GM19324 (cell line): Measurements from ENCODE around the gene CCDC167.
"Not testable (repeated sequence)": the region's sequence is repeated elsewhere in the genome, so short reads cannot be mapped to it uniquely, and the experiment has no call there.

Experiments
- ATAC-seq: cut with Tn5 transposase; IDR thresholded peaks from one replicate; pipeline ENCODE4 v1.9.1; 2021; ENCODE audit warnings: mild to moderate bottlenecking, moderate library complexity; ENCODE audit not compliant: unreplicated experiment, low FRiP score

CCDC167 gene

DNA sequence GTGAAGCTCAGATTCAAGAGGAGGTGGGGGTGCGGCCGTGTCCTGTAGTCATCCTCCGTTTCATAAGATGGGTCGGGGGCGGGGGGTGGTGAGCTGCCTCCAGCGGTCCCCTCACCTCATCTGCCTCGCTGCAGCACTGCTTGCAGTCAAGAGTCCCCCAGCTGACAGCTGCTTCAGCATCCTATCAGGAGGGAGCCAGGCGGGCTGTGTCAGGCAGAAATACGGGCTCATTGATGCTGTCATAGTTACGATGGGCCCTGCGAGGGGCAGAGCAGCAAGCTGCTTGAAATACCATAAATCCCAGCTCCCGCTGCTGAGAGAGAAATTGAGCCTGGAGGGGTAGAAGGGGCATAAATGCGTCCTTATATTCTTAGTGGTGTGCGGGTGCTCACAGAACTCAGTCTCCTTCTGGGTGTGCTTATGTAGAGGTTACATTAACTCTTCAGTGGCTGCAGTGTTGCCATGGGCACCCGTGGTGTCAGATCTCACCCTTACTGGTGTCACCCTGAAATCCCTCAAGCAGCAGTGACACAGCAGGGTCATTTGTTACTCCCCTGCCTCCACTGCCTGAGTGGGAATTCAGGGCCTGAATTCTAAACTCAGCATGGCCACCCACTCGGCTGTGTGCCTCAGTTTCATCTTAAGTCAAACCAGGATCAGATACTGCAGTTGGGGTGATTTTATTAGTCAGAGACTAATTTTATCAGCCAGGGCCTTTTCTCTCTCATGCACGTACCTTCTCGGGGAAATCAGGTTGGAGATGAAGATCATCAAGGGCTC, 21.8 kb downstream of the CCDC167 start:
- ATAC-seq, result no peak

DNA sequence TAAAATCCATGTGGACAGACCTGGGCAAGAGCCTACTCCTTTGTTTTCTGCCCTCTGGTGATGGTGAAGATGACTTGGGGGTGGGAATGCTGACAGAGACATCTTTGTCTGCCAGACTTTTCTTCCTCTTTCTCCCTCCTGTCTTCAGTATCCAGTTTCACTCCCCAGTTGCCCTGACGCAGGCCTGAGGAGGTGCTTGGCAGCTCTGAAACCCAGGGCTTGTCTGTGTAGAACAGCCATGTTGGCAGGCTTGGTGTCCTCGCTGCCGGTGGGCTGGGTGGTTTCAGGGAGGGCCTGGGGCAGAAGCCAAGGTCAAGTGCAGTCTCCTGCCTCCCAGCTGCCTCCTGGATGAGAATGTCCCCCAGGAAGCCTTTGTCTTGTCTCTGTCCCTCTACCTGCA, 22.5 kb downstream of the CCDC167 start:
- no peak for ATAC-seq

DNA sequence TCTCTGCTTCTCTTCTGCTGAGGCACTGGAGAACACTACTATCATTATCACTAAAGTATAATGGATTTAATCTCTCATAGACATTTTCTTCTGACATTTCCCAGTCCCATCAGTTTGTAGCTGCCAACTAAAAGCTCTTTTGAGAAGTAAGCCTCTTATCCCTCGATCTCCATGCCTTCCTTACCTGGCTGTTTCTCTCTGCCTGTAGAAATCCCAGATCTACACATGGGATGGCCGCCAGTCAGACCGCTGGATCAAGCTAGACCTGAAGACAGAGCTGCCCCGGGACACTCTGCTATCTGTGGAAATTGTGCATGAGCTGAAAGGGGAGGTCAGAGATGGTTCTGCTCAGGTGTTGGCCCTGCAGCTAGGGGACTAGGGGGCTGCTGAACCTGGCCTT, 25.4 kb downstream of the CCDC167 start:
- no peak for ATAC-seq

DNA sequence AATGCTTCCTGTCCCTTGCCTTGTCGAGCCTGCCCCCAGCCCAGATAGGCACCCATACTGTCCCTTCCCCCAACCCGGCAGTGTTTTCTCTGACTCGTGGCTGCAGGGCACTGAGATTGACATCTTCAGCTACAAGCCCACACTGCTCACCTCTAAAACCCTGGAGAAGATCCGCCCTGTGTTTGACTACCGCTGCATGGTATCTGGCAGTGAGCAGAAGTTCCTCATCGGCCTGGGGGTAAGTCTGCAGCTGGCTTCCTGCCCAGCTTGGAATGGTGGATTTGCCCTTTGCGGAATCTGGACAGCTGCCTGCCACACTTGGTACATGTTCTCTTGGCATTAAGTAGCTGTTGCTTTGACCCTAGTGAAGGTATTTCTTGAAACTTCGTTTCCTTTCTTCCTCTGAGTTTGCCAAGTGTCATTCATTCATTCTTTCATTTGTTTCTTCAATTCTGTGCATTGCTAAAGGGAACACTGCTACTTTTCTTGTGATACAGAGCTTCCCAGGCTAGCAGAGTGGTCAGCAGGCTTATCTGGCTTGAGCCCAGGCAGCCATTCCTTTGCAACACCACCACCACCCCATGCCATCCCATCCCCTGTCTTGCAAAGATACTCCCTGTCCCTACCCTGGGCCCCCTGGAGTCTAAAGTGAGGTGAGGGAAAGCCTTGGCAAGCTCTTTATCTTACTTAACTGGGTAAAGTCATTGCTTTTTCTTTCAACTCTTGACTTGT, 26.2 kb downstream of the CCDC167 start:
- ATAC-seq, result no peak

DNA sequence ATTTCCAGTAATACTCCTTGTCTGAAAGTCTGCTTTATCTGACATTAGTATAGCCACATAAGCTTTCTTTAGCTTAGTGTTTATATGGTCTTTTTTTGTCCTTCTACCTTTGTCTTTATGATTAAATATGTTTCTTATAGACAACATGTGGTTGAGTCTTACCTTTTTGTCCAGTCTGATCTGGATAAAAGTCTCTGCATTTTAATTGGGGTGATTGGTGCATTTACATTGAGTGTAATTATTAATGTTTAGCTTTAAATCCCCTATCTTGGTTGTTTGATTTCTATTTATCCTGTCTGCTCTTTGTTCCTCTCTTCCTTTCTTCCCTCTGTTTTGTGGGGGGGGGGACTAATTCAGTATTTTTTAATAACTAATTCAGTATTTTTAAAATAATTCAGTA, 32.0 kb downstream of the CCDC167 start:
- ATAC-seq, result no peak

DNA sequence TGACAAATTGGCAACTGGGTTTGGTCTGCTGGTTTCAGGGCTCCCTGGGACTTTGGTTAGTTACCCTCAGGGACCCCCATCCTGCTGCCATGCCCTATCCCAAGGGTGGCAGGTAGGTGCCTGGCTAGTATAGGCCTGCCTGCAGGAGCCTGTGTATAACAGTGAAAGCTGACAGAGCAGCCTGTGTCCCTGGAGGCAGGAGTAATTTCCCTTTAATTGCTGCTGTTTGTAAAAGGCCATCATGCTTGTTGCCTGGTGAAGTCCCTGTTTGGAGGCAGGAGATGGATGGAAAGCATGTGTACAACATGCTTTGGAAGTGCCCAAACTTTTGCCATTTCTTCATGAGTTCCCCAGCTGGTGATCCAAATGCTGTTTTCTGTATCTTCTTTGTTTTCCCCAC, 36.6 kb downstream of the CCDC167 start:
- ATAC-seq, result no peak

DNA sequence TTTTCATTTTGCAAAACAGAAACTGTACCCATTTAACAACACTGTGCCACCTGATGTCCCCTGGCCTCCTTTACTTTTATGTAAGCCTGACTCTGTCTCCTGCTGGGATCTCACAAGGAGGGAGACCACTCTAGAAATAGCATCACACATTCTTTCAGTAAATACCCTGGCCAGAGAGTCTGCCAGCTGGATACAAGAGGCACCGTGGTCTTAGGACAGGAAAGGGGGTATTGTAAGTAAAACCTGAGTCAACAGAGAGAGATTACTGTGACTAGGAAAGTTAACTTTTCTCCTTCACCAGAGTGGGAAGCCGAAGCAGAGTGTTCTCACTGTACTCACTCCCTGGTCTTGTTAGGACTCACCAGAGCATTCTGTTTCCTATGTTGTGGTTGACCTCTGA, 38.9 kb downstream of the CCDC167 start:
- ATAC-seq, result no peak

DNA sequence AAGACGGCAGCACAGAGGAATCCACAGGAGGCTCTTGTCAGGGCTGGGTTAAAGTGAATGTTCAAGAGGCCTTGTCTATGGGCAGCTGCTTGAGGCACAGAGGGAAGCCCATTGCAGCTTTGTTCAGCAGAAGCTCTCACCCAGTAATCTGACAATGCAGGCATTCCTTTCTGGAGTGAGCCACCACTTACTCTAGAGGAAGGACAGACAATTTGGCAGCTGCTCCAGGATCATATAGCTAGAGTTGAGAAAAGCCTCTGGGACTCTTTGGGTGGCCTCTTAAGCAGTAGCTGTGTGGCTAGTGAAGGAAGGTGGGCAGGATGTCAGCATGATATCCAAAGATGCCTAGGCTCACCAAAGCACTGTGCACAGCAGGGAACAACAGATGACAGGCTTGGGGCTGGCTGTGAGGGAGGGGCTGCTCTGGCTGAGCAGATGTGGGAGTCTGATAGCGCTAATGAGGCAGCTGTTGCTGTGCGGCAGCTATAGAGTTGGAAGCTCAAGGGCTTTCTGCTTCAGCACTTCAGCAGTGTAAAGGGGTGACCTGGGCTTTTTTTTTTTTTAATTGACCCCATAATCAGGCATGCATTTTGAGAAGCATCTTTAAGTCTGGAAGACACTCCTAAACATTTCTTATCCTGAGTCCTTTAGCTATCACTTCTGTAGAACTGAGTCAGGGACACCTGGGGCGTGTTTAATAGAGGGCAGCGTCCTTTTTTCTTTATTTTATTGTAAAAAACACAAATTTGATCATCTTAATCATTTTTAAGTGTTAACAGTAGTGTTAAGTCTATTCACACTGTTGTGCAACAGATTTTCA, 39.5 kb downstream of the CCDC167 start:
- no peak for ATAC-seq

DNA sequence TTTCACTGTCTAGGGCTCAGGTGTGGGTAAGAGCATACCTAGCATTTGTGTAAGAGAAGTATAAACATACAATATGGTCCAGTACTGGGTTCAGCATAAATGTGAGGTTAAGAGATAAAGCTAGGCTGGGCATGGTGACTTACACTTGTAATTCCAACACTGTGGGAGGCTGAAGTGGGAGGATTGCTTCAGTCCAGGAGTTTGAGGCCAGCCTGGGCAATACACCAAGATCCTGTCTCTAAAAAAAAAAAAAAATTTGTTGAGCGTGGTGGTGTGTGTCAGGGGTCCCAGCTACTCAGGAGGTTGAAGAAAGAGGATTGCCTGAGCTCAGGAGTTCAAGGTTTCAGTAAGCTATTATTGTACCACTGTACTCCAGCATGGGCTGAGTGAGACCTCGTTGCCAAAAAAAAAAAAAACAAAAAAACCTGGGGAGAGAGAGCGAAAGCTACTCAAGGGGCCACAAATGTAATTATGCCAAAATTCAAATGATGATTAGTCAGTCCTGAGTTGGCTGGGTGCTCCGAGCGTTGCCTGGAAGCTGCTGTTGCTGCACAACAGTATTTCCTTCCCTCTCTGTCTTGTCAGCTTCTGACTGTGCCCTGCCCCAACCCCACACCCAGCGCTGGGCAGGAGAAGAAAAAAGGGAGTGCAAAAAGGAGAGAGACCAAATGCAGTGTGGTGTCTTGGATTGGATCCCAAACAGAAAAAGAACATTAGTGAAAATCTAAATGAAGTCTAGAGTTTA, 42.7 kb downstream of the CCDC167 start:
- ATAC-seq, result no peak

DNA sequence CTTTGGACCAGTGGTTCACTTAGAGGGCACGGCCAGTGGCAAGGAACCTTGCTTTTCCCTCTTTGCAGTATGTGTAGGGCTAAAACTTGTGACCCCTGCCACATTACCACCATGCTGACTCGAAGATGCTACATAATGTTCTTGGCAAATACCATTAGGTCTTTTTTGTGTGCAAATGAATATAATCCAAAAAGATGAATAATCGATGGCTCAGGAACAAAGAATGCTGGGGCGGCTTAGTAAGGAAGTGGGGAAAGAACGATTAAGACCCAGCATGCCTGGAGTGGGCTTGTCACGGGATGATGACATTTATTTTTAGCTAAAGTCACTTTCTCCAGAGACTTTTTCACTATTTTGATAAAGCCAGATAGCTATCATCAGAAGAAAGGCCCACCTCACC, 43.6 kb downstream of the CCDC167 start:
- ATAC-seq, result no peak

DNA sequence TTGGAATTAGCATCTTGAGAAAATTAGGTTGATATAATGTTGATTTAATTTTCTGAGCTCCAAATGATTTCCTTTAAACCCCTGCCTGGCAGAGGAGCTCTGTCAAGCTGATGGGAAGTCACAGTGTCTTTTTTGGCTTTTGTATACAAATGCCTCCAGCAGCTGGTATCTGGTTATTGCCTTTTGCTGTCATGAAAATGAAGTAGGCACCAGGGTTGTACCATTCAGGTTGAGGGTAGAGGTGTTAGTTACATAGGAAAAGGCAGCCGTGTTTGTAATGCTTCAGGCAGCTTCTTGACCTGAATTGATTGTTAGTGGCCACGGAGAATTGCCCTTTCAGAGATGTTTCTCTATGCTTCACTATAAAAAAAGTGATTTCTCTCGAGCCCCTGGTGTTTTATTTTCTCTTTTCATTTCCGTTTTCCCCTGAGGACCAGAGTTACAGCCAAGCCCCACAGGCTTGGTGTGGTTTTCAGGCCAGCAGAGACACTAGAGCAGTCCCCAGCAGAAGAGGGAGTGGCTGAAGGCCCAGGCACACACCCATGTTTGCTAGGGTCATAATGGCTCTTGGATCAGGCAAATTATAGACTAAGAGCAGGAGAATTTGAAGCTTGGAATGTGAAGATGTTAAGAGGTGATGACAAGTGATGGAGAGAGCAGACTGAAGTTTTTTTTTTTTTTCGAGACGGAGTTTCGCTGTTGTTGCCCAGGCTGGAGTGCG, 45.1 kb downstream of the CCDC167 start:
- ATAC-seq, result no peak

DNA sequence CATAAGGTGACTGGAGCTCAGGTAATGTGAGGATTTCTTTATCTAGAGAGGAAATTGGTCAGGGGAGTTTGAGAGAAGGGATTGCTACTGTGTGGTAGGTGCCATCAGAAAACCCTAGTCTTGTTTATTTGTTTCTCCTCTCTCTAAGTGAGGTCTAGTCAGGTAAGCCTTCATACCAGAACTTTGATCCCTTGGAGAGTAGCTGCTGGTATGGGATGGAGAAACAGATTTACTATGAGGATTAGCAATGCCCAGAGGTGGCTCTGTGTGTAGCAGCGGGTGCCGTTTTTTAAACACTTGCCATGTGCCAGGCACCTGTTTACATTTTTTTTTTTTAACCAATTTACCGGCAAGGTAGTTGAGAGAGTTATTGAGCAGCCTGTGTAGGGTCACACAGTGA, 47.2 kb downstream of the CCDC167 start:
- ATAC-seq, result no peak

DNA sequence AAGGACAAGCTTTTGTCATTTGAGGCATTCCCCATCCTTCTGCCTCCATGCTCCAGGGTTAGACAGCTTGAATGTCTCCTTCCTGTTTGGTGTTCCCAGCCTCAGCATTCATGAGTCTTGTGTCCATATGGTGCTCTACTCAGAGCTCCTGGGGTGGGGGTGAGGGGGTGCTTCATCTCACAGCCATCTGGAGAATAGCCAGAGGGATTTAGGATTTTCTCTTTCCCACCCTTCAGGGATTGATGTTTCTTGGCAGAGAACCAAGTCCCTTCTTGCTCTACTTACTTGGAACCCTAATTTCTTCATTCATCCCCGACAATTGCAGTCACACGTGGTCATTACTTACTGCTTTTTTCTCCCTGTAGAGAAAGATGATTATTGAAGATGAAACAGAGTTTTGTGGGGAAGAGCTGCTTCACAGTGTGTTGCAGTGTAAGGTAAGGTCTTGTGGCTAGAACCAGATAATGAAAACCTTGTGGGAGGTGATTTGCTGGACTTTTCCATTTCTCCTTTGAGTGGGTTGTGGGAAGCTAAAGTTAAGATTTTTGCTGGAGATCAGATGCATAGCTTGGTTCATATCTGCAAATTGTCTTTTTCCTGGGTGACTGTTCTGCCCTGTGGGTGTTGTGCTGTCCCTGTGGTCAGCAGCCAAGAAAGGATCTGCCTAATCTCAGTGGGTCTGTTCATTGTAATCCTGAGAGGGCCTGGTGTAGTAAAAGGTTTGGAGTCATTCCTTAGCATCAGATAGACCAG, 48.1 kb downstream of the CCDC167 start:
- ATAC-seq, result no peak

DNA sequence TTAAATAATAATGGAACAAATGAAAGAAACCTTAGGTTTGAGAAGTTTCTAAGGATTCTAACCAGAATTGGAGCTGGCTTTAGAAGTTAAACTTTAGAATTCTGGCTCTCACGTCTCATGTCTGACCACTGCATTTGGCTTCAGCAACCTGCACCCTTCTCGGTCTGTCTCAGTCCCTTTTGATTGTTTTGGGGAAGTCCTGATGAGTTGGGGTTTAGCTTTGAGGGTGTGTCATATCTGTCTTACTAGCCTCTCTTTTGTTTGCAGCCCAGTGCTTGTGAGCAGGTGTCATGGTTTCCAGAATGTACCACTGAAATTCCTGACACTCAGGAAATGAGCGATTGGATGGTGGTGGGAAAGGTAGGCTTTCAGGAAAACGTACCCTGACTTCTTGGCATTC, 49.7 kb downstream of the CCDC167 start:
- no peak for ATAC-seq

DNA sequence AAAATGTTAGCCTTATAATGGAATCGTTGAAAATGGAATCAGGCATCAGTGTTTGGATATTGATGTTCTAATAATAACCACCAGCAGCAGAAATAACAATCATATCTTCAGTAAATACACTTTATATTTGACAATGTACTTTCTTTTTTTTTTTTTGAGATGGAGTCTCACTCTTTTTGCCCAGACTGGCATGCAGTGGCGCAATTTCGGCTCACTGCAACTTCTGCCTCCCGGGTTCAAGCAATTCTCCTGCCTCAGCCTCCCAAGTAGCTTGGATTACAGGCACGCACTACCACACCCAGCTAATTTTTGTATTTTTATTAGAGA, 56.5 kb downstream of the CCDC167 start:
- ATAC-seq, result not testable (repeated sequence)

DNA sequence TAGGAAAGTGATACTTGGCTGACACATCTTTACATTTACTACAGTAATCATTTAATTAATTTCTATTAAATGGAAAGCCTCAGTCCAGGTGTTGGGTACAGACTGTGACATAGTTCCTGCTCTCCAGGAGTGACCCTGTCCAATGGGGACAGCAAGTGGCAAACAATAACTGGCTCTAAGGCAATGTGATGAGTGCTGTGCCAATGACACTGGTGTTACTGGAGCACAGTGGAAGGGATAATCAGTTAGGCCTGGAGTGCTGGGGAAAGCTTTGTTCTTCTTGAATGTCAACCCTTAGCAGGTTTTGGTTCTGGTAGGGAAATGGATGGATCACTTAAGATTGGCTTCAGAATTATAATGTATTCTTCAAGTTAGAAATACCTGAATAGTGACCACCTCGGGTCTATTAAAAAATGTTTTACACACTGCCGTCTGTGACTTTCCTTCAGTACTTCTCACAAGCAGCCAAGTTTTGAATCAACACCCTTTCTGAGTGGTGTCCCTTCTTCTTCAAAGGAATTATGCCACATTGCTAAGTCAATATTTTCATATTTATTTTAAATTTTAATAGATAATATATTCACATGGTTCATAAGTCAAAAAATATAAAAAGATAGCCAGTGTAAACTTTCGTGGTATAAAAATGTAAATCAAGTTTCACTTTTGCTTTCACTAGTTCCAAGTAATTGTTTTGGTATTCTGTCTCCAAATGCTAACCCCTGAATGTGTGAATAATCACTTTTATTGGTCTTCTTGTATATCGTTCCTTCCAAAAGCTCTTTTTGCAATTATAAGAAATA, 57.1 kb downstream of the CCDC167 start:
- ATAC-seq, result no peak

DNA sequence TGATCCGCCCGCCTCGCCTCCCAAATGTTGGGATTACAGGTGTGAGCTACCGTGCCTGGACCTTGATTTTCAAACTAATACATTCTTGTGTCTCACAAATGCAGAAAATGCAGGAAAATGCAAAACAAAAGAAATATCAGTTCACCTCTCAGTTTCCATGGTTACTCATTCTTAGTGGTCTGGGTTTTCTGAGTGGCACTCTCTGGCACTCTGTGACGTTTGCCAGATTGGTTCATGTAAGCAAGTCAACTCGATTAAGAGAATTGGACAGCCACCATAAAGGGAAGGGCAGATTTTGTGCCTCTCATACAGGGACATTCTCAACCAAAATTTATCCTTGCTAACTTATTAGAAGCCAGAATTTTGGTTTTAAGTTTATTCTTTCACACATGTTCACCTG, 58.0 kb downstream of the CCDC167 start:
- no peak for ATAC-seq

DNA sequence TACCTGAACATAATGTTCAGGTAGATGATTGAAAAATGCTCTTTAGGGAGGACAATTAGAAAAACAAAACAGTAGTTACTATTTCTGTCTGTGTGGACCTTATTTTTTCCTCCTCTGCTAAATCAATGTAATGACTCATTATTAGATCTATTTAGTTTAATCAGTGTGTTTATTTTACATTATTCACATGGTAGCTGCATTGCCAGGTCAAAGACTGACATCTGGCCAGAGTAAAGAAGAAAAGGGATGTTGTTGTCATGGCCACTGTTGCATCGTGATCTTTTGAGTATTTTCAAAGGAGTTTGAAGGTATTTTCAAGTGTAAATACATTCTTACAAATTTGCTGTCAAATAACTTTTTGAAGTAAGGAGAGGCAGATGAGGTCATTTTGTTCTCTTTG, 60.8 kb downstream of the CCDC167 start:
- ATAC-seq, result no peak

DNA sequence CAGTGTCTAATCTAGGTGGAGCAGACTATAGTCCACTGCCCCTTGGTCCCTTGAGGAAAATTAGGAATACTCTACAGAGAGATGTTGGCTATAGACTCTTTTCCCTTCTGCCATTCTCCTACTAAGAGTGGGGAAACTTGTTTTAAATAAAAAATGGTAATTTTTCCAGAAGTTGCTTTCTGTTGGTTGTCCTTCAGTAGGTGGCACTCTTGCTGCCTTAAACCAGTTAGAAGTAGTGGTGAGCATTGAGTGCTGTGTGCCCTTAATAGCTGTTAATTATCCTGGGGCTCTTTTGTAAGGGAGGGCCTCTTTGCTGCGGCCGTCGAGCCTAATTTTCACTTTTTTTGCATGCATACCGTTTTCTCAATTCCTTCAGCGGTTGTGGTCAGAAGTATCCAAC, 63.9 kb downstream of the CCDC167 start:
- no peak for ATAC-seq
